Left lobe of liver (tissue), 2 donors: ENCODE results near the gene ACADL. TPM values are rescaled to one million over a fixed set of nuclear protein-coding genes. Genes with fewer than 3 reads are reported as not detected.
A peak's percentile ranks its signal among the peaks of the same experiment; 100 is the strongest.
"Not testable (repeated sequence)": the region's sequence is repeated elsewhere in the genome, so short reads cannot be mapped to it uniquely, and the experiment has no call there.

Experiments used
- ATAC-seq: fragments of 200-7000 bp; cut with Tn5 transposase; one replicate; pipeline ENCODE4 v1.9.1; 2020; ENCODE audit warnings: mild to moderate bottlenecking, moderate library complexity
- DNase-seq: peaks from one replicate; pipeline ENCODE4 v3.0.0-alpha.2; 2020; ENCODE audit warnings: low spot score
- total RNA-seq: library from RNA; stranded (reverse); gene quantifications from one replicate; pipeline ENCODE4 v1.2.1, GENCODE V29; 2021
- donor health status: DM: no; HTN: no; CAD: no; lungs with moderate emphysema.
- donor health status: DM: no; HTN: yes; CAD: no.

Gene ACADL
- total RNA-seq, 1 donor from 2014 or later: 26.8 TPM

- no peak for ATAC-seq
- no peak for DNase-seq
Measured at GRCh38 chr2:210203147-210203546, 22.1 kb downstream of the ACADL start.

DNA sequence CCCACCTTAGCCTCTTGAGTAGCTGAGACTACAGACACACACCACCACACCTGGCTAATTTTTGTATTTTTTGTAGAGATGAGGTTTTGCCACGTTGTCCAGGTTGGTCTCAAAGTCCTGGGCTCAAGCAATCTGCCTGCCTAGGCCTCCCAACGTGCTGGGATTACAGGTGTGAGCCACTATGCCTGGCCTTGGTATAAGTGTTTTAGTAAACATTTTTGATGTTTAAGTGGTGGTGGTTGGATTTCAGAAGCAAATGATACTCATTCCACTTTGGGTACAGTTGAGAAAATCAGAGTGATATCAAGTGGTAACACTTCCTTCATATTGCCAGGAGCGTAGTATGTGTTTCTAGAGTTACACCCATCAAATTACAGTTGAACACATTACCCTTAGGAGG is 25.4 kb downstream of the ACADL start:
- no peak for DNase-seq
- ATAC-seq: no peak

GRCh38 chr2:210199186-210199765 is 26.0 kb downstream of the ACADL start:
- DNase-seq: no peak
- ATAC-seq: peak; percentile 55

DNA sequence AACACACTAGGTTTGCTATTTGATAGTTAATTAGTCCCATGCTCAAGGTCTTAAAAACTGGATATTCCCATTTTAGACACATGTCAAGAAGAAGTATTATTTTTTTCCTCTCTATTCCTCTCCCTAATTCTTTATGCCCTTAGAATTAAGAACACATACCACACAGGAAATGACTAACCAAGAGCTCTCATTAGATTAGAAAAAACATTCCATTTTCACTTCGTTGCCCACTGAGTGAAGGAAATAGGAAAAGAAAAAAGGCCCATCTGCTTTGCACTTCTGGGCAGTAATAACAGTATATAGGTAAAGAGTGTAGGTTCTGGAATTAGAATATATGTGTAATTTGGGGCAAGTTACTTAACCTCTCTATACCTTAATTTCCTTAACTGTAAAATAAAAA is 26.9 kb downstream of the ACADL start:
- DNase-seq (no peak), ATAC-seq (no peak)

DNA sequence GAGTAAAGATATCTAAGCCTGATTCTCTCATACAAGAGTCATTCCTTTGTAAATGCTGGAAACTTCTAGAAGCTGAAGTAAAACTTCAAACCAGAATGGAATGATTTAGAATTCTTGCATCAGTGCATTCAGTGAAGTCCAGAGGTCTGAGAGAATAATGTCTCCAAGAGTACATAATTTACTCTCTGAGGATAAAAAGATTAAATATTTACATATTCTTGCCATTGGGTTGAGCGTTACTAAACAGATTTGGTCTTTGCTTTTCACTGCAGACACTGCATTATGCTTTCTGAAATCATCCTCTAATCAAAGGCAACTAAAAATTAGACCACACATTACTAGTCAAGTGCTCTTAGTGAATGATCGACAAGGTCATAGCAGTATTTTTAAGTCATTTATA is 27.5 kb downstream of the ACADL start:
- ATAC-seq (no peak), DNase-seq (no peak)

DNA sequence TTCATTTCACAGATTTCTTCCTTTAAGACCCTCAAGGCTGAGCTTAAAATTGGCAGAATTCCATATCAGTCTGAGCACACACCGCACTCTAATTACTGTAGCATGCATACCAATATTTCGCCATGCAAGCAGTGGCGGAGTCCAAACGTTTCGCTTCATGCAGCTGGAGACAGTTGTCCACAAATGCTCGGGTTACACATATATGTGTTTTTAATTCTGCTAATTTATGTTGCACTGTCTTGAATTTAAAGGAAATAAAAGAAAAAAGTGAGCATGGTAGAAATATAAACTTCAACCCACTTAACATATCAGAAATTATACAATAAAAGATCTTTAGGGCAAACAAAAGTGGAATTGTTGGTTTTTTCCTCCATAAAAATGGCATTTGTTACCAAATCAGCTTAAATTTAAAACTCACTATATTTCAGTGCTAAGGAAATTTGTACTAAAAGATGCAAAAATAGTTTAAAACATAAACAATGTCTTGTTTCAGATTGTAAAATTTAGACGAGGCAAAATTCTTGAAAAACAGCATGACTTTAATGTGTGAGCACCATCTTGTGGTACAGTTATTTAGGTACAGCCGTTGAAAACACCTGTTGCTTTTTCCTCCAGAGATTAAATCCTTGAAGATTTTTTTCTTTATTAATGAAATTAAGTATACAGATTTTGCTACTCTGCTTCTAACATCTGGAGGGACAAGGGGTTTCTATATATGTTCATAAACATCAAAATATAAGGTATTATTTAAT is 30.0 kb downstream of the ACADL start:
- peak; percentile 82 for ATAC-seq
- DNase-seq: peak; percentile 48

- ATAC-seq (no peak), DNase-seq (no peak)
Measured at GRCh38 chr2:210190345-210190744, 34.9 kb downstream of the ACADL start.

DNA sequence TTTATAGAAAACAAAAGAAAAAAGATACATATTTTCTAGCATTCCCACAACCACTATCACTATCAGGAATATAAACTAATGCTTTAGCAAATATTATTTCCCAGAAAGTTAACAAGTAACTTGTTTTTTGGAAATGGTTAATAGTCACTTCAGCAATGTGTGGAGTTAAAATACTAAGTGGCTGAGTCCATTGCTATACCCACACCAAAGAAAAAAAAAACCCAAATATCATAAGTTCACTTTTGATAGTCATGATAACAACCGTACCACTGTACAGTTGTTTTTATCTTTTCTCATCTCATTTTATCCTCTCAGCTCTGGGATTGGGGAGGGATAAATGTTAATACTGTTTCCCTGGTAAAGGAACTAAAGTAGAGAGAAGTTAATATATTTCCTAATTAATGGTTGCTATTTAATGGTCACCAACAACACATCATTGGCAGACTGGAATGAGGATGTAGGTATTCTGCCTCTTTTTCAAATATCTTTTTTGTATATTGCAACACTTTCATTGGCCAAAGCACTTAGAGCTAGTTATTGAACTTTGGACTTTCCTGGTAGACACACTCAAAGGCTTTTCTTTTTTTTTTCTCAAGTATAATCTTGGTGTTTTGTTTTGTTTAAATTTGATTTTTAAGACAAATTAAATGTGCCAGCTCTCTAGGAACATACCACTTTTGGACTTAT is 35.7 kb downstream of the ACADL start:
- ATAC-seq (peak; percentile 87), DNase-seq (no peak)

DNA sequence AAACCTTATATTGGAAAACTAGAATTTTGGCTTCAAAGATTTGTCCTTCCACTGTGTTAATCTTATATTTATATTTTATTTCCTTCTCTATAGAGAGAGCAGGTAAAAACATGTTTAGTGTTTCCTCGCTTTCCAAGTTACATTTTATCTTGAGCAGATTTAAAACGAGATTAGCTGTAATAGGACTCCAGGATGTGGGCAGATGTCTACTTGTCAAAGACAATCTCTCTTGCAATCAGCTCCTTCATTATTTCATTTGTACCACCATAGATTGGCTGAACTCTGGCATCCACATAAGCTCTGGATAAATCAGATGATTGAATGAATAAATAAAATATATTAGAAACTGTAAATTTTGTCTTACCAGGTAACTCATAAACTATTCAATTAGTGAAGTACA is 36.5 kb downstream of the ACADL start:
- DNase-seq (no peak), ATAC-seq (no peak)

DNA sequence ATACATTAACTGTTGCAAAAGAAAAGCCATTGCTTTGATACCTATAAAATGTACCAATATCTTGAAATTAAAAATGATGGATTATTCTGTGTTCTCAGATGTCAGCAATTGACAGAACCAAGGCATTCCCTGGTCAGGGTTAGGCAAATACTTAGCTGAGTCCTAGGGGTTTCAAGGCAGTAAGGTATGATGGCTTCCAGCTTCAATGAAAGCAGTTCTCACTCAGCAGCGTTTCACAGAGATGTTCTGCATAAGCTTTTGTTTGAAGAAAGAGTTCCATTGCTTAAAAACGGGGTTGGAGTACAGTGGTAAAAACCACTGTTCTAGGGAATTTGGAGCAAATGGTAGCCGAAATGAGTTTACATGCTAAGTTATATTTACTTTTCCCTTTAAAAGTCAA is 37.1 kb downstream of the ACADL start:
- no peak for ATAC-seq
- DNase-seq: no peak

DNA sequence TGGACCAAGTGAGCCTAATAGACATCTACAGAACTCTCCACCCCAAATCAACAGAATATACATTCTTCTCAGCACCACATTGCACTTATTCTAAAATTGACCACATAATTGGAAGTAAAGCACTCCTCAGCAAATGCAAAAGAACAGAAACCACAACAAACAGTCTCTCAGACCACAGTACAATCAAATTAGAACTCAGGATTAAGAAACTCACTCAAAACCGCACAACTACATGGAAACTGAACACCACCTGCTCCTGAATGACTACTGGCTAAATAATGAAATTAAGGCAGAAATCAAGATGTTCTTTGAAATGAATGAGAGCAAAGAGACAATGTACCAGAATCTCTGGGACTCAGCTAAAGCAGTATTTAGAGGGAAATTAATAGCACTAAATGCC is 41.3 kb downstream of the ACADL start:
- ATAC-seq: not testable (repeated sequence)

GRCh38 chr2:210181606-210182088 is 43.6 kb downstream of the ACADL start:
- not testable (repeated sequence) for DNase-seq, ATAC-seq

More for the DNA sequence above, 41.3 kb downstream of the ACADL start:
- DNase-seq: not testable (repeated sequence)

DNA sequence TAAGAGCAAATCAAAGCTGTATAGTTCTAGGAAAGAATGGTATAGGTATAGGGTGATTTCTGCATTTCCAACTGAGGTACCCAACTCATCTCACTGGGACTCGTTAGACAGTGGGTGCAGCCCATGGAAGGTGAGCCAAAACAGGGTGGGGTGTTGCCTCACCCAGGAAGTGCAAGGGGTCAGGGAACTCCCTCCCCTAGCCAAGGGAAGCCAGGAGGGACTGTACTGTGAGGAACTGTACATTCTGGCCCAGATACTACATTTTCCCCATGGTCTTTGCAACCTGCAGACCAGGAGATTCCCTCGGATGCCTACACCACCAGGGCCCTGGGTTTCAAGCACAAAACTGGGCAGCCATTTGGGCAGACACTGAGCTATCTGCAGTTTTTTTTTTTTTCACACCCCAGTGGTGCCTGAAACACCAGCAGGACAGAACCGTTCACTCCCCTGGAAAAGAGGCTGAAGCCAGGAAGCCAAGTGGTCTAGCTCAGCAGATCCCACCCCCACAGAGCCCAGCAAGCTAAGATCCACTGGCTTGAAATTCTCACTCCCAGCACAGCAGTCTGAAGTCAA is 44.1 kb downstream of the ACADL start:
- DNase-seq, ATAC-seq: not testable (repeated sequence)

- DNase-seq (no peak), ATAC-seq (no peak)
Measured at GRCh38 chr2:210180477-210180876, 44.8 kb downstream of the ACADL start.

DNA sequence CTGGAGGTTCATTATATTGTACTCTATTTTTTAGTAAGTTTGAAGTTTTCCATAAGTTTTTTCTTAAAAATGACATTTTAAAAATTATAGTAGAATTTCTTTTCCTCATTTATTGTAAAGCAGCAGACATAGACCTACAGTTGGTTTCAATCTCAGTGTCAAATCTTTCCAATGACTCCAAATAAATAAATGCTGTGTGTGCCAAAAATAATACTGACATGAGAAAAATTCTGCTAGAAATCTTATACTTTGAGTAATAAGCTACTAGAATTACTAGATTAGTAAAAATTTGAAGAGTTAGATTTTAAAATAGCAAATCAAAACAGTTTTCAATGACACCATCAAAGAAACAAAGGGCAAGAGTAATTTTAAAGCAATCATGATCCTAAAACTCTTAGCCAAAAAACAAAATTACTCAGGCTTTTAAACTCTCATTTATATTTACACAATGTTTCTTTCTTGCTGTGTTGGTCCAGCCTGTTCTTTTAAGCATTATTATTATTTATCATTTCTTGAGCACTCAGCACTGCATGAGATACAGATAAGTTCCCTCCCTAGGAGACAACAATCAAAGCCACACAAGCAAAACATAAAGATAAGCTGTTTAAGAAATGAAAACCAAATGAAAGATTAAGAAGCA is 45.8 kb downstream of the ACADL start:
- DNase-seq (no peak), ATAC-seq (no peak)

DNA sequence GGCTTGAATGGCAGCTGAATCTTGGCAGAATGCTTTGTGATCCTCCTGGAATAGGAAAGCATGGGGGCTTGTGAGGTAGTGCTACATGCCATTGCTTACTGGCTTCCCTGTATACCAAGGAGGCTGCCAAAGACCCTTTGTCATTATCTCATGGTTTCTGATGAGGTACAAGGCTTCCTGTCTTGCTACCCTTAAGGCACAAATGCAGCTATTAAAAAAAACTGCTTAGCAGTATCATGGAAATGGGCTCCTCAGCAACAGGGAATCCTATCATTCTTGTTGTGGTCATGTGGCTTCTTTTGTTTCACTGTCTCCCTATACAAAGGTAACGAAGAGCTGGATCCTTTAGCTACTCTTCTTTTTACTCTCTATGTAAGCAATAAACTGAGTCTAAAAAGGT is 47.5 kb downstream of the ACADL start:
- DNase-seq (no peak), ATAC-seq (no peak)

GRCh38 chr2:210177115-210177514 is 48.1 kb downstream of the ACADL start:
- ATAC-seq, DNase-seq: not testable (repeated sequence)

GRCh38 chr2:210174086-210174485 is 51.2 kb downstream of the ACADL start:
- no peak for ATAC-seq

GRCh38 chr2:210172219-210172575 is 53.0 kb downstream of the ACADL start:
- DNase-seq (no peak), ATAC-seq (no peak)

More at GRCh38 chr2:210174086-210174485, 51.2 kb downstream of the ACADL start:
- no peak for DNase-seq

GRCh38 chr2:210171309-210172218 is 53.7 kb downstream of the ACADL start, which contains the start of gene KANSL1L:
Gene KANSL1L (minus strand): TSS chr2:210171409. CDS start chr2:210154582, 16,827 bp downstream.
- DNase-seq: peak; percentile 100

More at GRCh38 chr2:210171309-210172218, 53.7 kb downstream of the ACADL start, which contains the start of gene KANSL1L:
- peak; percentile 88 for ATAC-seq
